ENCODE data around the gene ACSF2. TPM values are rescaled to one million over a fixed set of nuclear protein-coding genes. Genes with fewer than 3 reads are reported as not detected.

The ACSF2 gene
- total and polyA plus RNA-seq, 2 of the 13 experiments (the other 11 are each of a cell fraction or from before 2014, with no cell fraction given): 87.3 to 109 TPM

DNA sequence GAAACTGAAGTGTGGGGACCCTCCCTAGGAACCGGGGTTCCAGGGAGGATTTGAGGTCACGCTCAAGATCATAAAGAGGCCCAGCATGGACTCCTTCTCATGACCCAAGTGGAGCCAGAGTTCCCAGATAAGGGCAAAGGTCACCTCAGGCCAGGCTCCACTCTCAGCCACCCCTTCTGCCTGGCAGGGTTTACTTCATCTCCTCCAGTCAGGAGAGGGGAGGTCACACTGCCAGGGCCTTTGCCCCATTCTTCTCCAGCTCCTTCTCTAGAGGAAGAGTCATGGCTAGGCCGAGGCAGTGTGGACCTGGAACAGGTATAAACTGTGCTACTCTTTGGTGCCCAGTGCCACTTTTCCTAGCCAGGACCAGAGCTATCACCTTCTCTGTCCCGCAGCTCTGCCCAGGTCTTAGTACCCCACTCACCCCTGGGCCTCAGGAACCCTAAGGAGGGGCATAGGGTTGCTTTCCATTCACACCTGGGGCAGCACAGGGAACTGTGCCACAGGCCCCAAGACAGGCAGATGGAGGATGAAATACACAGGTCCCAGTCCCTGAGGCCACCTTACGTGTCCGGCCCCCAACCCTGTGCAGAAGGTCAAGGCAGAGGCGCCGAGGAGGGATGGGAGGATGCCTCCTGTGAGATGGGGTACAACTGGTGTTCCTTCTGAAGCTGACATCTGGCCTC is 879 bp upstream of the ACSF2 start (continued):
- TF ChIP-seq, protein P1, sequence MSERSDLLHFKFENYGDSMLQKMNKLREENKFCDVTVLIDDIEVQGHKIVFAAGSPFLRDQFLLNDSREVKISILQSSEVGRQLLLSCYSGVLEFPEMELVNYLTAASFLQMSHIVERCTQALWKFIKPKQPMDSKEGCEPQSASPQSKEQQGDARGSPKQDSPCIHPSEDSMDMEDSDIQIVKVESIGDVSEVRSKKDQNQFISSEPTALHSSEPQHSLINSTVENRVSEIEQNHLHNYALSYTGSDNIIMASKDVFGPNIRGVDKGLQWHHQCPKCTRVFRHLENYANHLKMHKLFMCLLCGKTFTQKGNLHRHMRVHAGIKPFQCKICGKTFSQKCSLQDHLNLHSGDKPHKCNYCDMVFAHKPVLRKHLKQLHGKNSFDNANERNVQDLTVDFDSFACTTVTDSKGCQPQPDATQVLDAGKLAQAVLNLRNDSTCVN (CRISPR knock-in tag; IDR thresholded peaks at IDR 0.05; ENCODE audit: borderline replicate concordance): 0 out of 2 replicates have a peak, but pooled peaks have one; percentile 15
- TF ChIP-seq CBX1 (IDR thresholded peaks at IDR 0.05; ENCODE audit: low read depth) (peak; percentile 2), RARA (CRISPR knock-in tag; IDR thresholded peaks at IDR 0.05) (no peak), ZSCAN12 (CRISPR knock-in tag; IDR thresholded peaks at IDR 0.05) (no peak), DNMT1 (CRISPR knock-in tag; IDR thresholded peaks at IDR 0.05) (no peak), YY1 (IDR thresholded peaks at IDR 0.05; ENCODE audit: insufficient read depth, insufficient replicate concordance, low read depth, low read length) (no peak), ZNF354B (CRISPR knock-in tag; IDR thresholded peaks at IDR 0.05) (no peak), ZNF788 (CRISPR knock-in tag; IDR thresholded peaks at IDR 0.05; ENCODE audit: borderline replicate concordance) (peak; percentile 37; the same call in 1 of the 2 replicates), ZNF282 (IDR thresholded peaks at IDR 0.05; ENCODE audit: partially characterized antibody) (no peak), ZNF780A (CRISPR knock-in tag; IDR thresholded peaks at IDR 0.05) (no peak), ZNF33B (CRISPR knock-in tag; IDR thresholded peaks at IDR 0.05) (no peak), PHF20 (CRISPR knock-in tag; IDR thresholded peaks at IDR 0.05) (0 out of 2 replicates have a peak, but pooled peaks have one; percentile 7), NR2F2 (IDR thresholded peaks at IDR 0.05; ENCODE audit: borderline replicate concordance, low read depth) (no peak), RELA (CRISPR knock-in tag; IDR thresholded peaks at IDR 0.05) (peak; percentile 1; the same call in 1 of the 2 replicates), RAD21 (CRISPR knock-in tag; IDR thresholded peaks at IDR 0.05) (no peak), ZNF34 (CRISPR knock-in tag; IDR thresholded peaks at IDR 0.05; ENCODE audit: borderline replicate concordance) (no peak), NCOA2 (CRISPR knock-in tag; IDR thresholded peaks at IDR 0.05) (peak; percentile 12; the same call in 1 of the 2 replicates), MTA1 (CRISPR knock-in tag; IDR thresholded peaks at IDR 0.05; ENCODE audit: borderline replicate concordance) (no peak), CC2D1A (CRISPR knock-in tag; IDR thresholded peaks at IDR 0.05) (no peak)
- TF ChIP-seq, protein P2, sequence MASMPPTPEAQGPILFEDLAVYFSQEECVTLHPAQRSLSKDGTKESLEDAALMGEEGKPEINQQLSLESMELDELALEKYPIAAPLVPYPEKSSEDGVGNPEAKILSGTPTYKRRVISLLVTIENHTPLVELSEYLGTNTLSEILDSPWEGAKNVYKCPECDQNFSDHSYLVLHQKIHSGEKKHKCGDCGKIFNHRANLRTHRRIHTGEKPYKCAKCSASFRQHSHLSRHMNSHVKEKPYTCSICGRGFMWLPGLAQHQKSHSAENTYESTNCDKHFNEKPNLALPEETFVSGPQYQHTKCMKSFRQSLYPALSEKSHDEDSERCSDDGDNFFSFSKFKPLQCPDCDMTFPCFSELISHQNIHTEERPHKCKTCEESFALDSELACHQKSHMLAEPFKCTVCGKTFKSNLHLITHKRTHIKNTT (CRISPR knock-in tag; IDR thresholded peaks at IDR 0.05): 0 out of 2 replicates have a peak, but pooled peaks have one; percentile 64
- TF ChIP-seq, protein P3, sequence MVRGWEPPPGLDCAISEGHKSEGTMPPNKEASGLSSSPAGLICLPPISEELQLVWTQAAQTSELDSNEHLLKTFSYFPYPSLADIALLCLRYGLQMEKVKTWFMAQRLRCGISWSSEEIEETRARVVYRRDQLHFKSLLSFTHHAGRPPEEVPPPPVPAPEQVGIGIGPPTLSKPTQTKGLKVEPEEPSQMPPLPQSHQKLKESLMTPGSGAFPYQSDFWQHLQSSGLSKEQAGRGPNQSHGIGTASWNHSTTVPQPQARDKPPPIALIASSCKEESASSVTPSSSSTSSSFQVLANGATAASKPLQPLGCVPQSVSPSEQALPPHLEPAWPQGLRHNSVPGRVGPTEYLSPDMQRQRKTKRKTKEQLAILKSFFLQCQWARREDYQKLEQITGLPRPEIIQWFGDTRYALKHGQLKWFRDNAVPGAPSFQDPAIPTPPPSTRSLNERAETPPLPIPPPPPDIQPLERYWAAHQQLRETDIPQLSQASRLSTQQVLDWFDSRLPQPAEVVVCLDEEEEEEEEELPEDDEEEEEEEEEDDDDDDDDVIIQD (CRISPR knock-in tag; IDR thresholded peaks at IDR 0.05; ENCODE audit: low read depth): no peak
- TF ChIP-seq, protein P4, sequence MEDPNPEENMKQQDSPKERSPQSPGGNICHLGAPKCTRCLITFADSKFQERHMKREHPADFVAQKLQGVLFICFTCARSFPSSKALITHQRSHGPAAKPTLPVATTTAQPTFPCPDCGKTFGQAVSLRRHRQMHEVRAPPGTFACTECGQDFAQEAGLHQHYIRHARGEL (CRISPR knock-in tag; IDR thresholded peaks at IDR 0.05): no peak
- TF ChIP-seq, protein P5, sequence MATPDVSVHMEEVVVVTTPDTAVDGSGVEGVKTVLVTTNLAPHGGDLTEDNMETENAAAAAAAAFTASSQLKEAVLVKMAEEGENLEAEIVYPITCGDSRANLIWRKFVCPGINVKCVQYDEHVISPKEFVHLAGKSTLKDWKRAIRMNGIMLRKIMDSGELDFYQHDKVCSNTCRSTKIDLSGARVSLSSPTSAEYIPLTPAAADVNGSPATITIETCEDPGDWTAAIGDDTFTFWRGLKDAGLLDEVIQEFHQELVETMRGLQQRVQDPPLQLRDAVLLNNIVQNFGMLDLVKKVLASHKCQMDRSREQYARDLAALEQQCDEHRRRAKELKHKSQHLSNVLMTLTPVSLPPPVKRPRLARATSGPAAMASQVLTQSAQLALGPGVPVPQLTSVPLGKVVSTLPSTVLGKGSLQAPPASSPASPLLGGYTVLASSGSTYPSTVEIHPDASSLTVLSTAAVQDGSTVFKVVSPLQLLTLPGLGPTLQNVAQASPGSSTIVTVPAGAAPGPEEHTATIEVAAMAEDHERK (CRISPR knock-in tag; IDR thresholded peaks at IDR 0.05; ENCODE audit: low read depth): no peak
- TF ChIP-seq, protein P6, sequence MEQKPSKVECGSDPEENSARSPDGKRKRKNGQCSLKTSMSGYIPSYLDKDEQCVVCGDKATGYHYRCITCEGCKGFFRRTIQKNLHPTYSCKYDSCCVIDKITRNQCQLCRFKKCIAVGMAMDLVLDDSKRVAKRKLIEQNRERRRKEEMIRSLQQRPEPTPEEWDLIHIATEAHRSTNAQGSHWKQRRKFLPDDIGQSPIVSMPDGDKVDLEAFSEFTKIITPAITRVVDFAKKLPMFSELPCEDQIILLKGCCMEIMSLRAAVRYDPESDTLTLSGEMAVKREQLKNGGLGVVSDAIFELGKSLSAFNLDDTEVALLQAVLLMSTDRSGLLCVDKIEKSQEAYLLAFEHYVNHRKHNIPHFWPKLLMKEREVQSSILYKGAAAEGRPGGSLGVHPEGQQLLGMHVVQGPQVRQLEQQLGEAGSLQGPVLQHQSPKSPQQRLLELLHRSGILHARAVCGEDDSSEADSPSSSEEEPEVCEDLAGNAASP (CRISPR knock-in tag; IDR thresholded peaks at IDR 0.05; ENCODE audit: borderline replicate concordance): peak; percentile 53; the same call in 1 of the 2 replicates

All from HepG2 (cell line).